PC-9 (cell line): ENCODE measurements around the gene CDYL2. TPM values are rescaled to one million over a fixed set of nuclear protein-coding genes. Genes with fewer than 3 reads are reported as not detected.
"Not testable (repeated sequence)": the region's sequence is repeated elsewhere in the genome, so short reads cannot be mapped to it uniquely, and the experiment has no call there.

Source experiments
- BruUV-seq: library from RNA; stranded (reverse); fragments of 400-500 nt; replicated peaks from 2 replicates; lab custom pipeline; 2021; lab: Mats Ljungman, UMichigan
- CTCF ChIA-PET: fragments of 300-600 bp; sonication (Branson Sonifier 250); formaldehyde crosslinking; loops from one replicate; lab custom pipeline; 2022; ENCODE audit warnings: antibody characterized with exemption; lab: Charles Lee
- POLR2A ChIA-PET: fragments of 300-600 bp; sonication (Branson Sonifier 250); formaldehyde crosslinking; loops from one replicate; lab custom pipeline; 2022; ENCODE audit warnings: antibody characterized with exemption; ENCODE audit not compliant: unreplicated experiment; lab: Charles Lee
- DNase-seq, 2 experiments: peaks; one replicate each; pipeline versions ENCODE4 v3.0.0 to v3.0.0-alpha.2; 2015 to 2022; ENCODE audit warnings: mixed read lengths in 1 of 2
- H2AFZ ChIP-seq: fragments of 200-600 bp; sonication (generic); 2 replicates; pipeline ENCODE4 v1.8.1; 2017; ENCODE audit warnings: antibody characterized with exemption
- H3F3A ChIP-seq: fragments of 200-600 bp; sonication (generic); 2 replicates; pipeline ENCODE4 v1.8.1; 2017; ENCODE audit warnings: antibody characterized with exemption, mild to moderate bottlenecking, low read depth; ENCODE audit not compliant: insufficient read depth
- H3K27ac ChIP-seq: fragments of 200-600 bp; sonication (generic); 2 replicates; pipeline ENCODE4 v1.6.1; 2016; ENCODE audit warnings: mixed run types
- H3K27me3 ChIP-seq: fragments of 200-600 bp; sonication (generic); 2 replicates; pipeline ENCODE4 v1.6.1; 2016; ENCODE audit warnings: low read depth, mixed run types; ENCODE audit not compliant: insufficient read depth
- H3K36me3 ChIP-seq: fragments of 200-600 bp; sonication (generic); 2 replicates; pipeline ENCODE4 v1.6.1; 2016; ENCODE audit warnings: low read depth, mixed run types
- H3K4me1 ChIP-seq: fragments of 200-600 bp; sonication (generic); replicated peaks from 2 replicates; pipeline ENCODE4 v1.6.1; 2016; ENCODE audit warnings: mixed run types; ENCODE audit not compliant: insufficient read depth
- H3K4me2 ChIP-seq: fragments of 200-600 bp; sonication (generic); 2 replicates; pipeline ENCODE4 v1.6.1; 2017; ENCODE audit warnings: mixed run types
- H3K4me3 ChIP-seq: fragments of 200-600 bp; sonication (generic); 2 replicates; pipeline ENCODE4 v1.6.1; 2016; ENCODE audit warnings: mixed run types
- H3K79me2 ChIP-seq: fragments of 200-600 bp; sonication (generic); 2 replicates; pipeline ENCODE4 v1.6.1; 2017; ENCODE audit warnings: low read depth, mixed run types
- H3K9me2 ChIP-seq: fragments of 200-600 bp; sonication (generic); 2 replicates; pipeline ENCODE4 v1.8.1; 2017; ENCODE audit warnings: mild to moderate bottlenecking; ENCODE audit not compliant: insufficient read depth
- H3K9me3 ChIP-seq: fragments of 200-600 bp; sonication (generic); 2 replicates; pipeline ENCODE4 v1.8.1; 2016; ENCODE audit warnings: low read depth; ENCODE audit not compliant: insufficient read depth
- H4K20me1 ChIP-seq: fragments of 200-600 bp; sonication (generic); 2 replicates; pipeline ENCODE4 v1.8.1; 2017; ENCODE audit not compliant: insufficient read depth
- EZH2 ChIP-seq: fragments of 200-600 bp; sonication (generic); IDR thresholded peaks from 2 replicates; pipeline ENCODE4 v1.8.0; 2017; ENCODE audit warnings: antibody characterized with exemption, low read depth
- intact Hi-C: fragments of 100-400 bp; cut with micrococcal nuclease; formaldehyde crosslinking; loops from one replicate; pipeline ENCODE4 v1.10.0; 2022; ENCODE audit not compliant: unreplicated experiment
- total RNA-seq: library from RNA; stranded (reverse); gene quantifications from 2 replicates; pipeline ENCODE4 v1.2.3, GENCODE V29; 2021
- TF ChIP-seq, protein P1 (sequence below): fragments of 200-600 bp; sonication (generic); conservative IDR thresholded peaks from 2 replicates; pipeline ENCODE4 v1.6.1; 2017; ENCODE audit warnings: mixed run types, antibody characterized with exemption, mild to moderate bottlenecking, moderate library complexity

Gene CDYL2
- total RNA-seq, 1 experiment from 2014 or later, result 3.3 TPM

DNA sequence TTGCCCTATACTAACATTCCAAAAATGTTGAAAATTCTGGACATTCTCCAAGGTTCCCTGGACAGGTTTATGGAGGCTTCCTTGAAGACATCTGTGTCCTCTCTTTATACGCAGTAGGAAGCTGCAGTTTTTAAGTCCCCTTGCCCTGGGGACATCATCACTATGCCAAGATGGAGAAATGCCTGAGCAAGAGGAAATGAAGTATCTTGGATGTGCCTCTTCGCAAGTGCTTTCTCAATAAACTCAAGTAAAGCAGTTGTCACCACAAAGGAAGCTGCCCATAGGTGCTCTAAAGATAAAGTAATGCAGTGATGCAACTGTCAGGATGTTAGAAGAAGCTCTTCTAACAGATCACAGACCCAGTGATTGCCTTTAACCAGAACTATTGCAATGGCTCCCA lies 71.0 kb downstream of the CDYL2 start:
- Histone ChIP-seq H3K4me2 (no peak overlapping the region), H2AFZ (no peak overlapping the region), H3K4me1 (no peaks in the 10 kb centered on the region), H3K9me2 (no peaks in the 10 kb centered on the region), H3K36me3 (no peaks in the 10 kb centered on the region), H3K27me3 (peaks cover 6% of the 10 kb centered on the region), H3K9me3 (no peaks in the 10 kb centered on the region), H3K27ac (no peak overlapping the region), H3K79me2 (no peaks in the 10 kb centered on the region), H4K20me1 (no peaks in the 10 kb centered on the region), H3K4me3 (no peak overlapping the region), H3F3A (no peaks in the 10 kb centered on the region)
- ChIA-PET CTCF (no interaction called here), POLR2A (no interaction called here)
- TF ChIP-seq, protein P1, sequence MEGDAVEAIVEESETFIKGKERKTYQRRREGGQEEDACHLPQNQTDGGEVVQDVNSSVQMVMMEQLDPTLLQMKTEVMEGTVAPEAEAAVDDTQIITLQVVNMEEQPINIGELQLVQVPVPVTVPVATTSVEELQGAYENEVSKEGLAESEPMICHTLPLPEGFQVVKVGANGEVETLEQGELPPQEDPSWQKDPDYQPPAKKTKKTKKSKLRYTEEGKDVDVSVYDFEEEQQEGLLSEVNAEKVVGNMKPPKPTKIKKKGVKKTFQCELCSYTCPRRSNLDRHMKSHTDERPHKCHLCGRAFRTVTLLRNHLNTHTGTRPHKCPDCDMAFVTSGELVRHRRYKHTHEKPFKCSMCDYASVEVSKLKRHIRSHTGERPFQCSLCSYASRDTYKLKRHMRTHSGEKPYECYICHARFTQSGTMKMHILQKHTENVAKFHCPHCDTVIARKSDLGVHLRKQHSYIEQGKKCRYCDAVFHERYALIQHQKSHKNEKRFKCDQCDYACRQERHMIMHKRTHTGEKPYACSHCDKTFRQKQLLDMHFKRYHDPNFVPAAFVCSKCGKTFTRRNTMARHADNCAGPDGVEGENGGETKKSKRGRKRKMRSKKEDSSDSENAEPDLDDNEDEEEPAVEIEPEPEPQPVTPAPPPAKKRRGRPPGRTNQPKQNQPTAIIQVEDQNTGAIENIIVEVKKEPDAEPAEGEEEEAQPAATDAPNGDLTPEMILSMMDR, result no peak
- no peak for TF ChIP-seq EZH2
- intact Hi-C loops, result no loop called here
- no TSS peak for BruUV-seq
- DNase-seq, result no peak

DNA sequence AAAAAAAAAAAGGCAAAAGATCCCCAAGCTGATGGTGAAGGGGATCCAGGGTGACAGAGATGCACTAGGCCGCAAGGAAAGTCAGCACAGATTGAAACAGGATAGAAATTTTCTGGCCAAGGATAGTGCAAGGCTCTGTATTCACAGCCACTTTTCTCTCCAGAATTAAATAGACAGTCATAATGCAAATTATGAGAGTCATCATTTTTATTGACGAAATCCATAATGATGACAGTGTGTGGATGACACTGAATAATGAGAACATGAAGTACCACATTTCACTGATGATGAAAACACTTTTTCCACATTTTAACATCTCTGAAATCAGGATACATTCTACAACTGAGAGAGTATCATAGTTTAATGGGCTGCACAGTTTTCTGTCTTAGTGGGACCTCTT lies 72.5 kb downstream of the CDYL2 start:
- Histone ChIP-seq H3K4me3 (no peak overlapping the region), H3K79me2 (no peaks in the 10 kb centered on the region), H3K27me3 (peaks cover 6% of the 10 kb centered on the region), H3K36me3 (no peaks in the 10 kb centered on the region), H4K20me1 (no peaks in the 10 kb centered on the region), H3K9me2 (no peaks in the 10 kb centered on the region), H3K4me2 (no peak overlapping the region), H3F3A (no peaks in the 10 kb centered on the region), H3K9me3 (no peaks in the 10 kb centered on the region), H3K4me1 (no peaks in the 10 kb centered on the region), H2AFZ (no peak overlapping the region), H3K27ac (no peak overlapping the region)
- ChIA-PET POLR2A (no interaction called here), CTCF (no interaction called here)
- no peak for DNase-seq
- TF ChIP-seq EZH2, result no peak
- TF ChIP-seq, protein P1, result no peak
- BruUV-seq, result no TSS peak
- intact Hi-C loops, result no loop called here

- H3F3A ChIP-seq, H3K36me3 ChIP-seq, H3K27me3 ChIP-seq, H3K27ac ChIP-seq, POLR2A ChIA-PET, H3K4me1 ChIP-seq, DNase-seq, H3K9me3 ChIP-seq, BruUV-seq, H2AFZ ChIP-seq, H3K4me2 ChIP-seq, CTCF ChIA-PET, H3K79me2 ChIP-seq, H3K9me2 ChIP-seq, H3K4me3 ChIP-seq, intact Hi-C loops, H4K20me1 ChIP-seq: not testable (repeated sequence)
Observed at GRCh38 chr16:80727066-80727763, 77.2 kb downstream of the CDYL2 start.
